H7 (cell line): ENCODE results near the gene ORAI3. TPM values are rescaled to one million over a fixed set of nuclear protein-coding genes. Genes with fewer than 3 reads are reported as not detected.

Experiments
- DNase-seq: peaks from one replicate; pipeline ENCODE4 v3.0.0; 2012
- H3K27me3 ChIP-seq: 2 replicates; pipeline ENCODE4 v1.6.0; 2011; ENCODE audit warnings: mild to moderate bottlenecking, low read length; ENCODE audit not compliant: control insufficient read depth, insufficient read depth
- H3K36me3 ChIP-seq: replicated peaks from 2 replicates; pipeline ENCODE4 v1.5.1; 2011; ENCODE audit warnings: low read length; ENCODE audit not compliant: control insufficient read depth, insufficient read depth
- H3K4me3 ChIP-seq: 2 replicates; pipeline ENCODE4 v1.5.1; 2011; ENCODE audit warnings: low read depth, mild to moderate bottlenecking, control low read depth, low read length, moderate library complexity; ENCODE audit not compliant: insufficient read depth
- total RNA-seq: library from RNA; depleted of rRNA; stranded (reverse); fragments of >200 nt; shearing (Covaris generic); gene quantifications from 2 replicates; pipeline ENCODE4 v1.2.3, GENCODE V29; 2014

The ORAI3 gene
- total RNA-seq, 1 experiment from 2014 or later = 18.4 TPM

DNA sequence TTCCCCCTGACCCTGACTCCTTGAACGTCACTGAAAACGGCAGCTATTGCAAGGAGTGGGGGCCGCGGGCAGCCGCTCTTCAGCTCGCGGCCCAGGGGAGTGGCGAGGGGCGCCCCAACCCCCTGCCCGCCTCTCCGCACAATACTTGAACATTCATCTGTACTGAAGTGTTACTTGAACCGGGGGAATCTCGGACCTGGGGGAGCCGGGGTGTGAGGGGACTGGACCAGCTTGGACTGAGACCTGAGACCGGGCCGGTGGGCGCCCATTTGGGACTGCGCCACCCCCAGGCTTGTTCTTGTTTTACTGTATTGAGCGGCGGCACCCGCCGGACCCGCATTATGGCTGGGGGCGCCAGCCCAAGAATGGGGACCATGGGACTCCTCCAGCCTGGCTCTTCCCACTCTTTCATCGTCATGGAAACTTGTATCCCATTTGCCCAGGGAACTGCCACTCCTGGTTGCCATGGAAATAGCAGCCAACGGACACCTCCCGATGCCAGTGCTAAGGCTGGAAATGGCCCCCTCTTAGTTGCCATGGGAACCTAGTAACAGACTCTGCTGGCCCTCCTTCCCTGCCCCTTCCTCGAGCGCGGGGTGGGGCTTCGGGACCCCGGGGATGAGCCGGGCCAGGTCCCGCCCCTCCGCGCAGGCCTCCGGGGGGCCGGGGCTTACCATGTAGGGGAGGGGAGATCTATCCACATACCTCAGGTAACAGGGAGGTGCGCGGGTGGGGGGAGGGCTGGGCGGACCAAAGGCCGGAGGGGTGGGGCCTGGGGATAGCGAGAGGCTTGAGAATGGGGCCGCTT, 805 bp upstream of the ORAI3 start:
- H3K36me3 ChIP-seq = peaks cover 8% of the 10 kb centered on the region
- peak overlapping the region; percentile 79 for H3K4me3 ChIP-seq
- peak; percentile 99 for DNase-seq
- H3K27me3 ChIP-seq = no peaks in the 10 kb centered on the region

DNA sequence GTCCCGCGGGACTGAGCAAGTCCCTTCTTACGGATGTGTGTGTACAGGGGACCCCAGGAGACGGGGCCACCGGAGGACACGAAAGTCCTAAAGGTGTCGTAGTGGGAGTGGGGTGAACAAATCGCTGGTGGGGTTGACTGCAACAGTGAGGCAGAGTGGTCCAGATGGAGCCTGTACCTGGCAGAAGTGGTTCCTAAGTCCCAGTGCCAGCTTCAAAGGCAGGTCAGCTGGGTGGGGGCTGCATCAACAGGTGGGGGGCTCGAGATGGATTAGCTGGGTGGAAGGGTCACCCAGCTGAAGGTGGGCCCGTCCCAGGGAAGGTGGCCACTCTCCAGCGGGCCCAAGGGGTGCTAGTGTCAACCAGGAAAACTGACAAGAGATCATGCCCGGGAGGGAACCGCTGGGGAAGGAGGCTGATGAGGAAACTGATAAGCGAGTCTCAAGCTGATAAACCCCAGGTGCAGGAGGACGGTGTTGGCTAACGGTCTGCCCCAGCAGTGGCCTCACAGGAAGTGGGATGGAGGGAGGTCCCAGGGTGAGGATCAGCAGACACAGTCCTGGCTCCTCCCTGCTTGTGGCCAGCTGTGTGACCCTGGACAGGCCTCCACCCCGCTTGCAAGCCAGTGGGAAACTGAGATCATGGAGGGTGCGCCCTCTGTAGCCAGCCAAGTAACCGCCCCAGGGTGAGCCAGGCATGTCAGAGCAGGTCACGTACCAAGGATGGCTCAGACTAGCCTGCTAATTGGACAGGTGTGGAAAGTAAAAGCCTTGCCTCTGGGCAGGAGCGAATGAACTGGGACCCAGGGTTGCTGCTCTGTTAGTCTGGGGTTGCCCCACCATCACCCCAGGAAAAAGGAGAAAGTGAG, 1.0 kb downstream of the ORAI3 start:
- Histone ChIP-seq H3K4me3 (peak overlapping the region; percentile 79), H3K36me3 (peaks cover 2% of the 10 kb centered on the region), H3K27me3 (no peaks in the 10 kb centered on the region)
- DNase-seq = no peak

DNA sequence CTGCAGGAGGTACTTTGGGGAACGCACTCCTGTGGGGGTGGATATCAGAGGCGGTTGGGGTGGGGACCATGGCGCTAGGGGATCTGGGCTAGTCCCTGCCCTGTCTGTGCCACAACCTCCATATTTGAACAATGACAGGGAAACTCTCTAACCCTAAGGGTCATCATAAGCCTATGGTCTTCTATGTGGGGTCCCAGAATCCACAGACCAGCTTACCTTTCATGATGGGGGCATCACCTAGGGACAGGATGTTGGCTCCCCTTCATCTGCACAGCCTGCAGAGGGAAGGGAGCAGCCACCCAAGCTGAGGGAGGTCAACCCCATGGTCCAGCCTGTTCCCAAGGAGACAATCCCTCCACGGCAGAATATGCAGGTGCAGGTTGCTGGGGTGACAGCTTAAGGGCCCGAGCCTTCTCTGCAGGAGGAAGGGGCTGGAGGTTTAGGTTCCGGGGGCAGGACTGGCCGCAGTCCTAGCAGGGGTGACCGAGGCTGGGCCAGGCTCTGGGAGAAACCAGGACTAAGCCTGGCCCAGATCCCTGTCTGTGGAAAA, 1.7 kb downstream of the ORAI3 start:
- no peaks in the 10 kb centered on the region; the same call in none of the 2 replicates for H3K36me3 ChIP-seq
- H3K27me3 ChIP-seq = no peaks in the 10 kb centered on the region
- no peak overlapping the region; the same call in 1 of the 2 replicates for H3K4me3 ChIP-seq
- no peak for DNase-seq

DNA sequence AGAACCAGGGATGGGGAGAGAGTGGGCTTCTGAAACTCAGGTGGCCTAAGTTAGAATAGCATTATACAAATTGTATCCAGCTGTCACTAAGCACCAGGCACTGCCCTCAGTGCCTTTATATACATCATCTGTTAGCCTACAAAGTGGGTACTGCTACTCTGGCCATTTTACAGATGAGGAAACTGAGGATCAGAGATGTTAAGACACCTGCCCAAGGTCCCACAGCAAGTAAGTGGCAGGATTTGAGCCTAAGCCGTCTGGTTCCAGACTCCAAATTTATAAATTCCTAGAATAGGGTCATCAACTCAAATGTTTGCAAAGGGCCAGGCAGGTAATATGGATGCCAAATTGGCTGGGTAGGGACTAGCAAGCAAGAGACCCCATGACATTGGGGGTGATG, 2.3 kb downstream of the ORAI3 start:
- H3K36me3 ChIP-seq = no peaks in the 10 kb centered on the region; the same call in none of the 2 replicates
- no peak overlapping the region for H3K4me3 ChIP-seq
- no peak for DNase-seq
- H3K27me3 ChIP-seq = no peaks in the 10 kb centered on the region

DNA sequence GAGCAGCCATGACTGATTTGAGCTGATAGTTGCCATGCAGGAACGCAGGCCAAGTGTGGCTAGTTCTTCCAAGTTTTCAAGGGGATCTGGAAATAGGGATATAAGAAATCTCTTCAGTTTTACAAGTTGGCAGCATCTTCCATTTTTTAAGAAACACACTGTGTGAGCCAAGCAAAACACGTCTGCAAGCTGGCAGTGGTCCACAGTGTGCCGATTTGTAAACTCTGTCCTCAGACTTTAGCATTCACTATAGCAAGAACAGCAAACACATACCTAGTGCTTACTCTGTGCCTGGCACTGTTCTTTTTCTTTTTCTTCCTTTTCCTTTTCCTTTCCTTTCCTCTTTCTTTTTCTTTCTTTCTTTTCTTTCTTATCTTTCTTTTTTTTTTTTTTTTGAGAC, 2.9 kb downstream of the ORAI3 start:
- Histone ChIP-seq H3K4me3 (no peak overlapping the region), H3K36me3 (no peaks in the 10 kb centered on the region; the same call in none of the 2 replicates), H3K27me3 (no peaks in the 10 kb centered on the region)
- no peak for DNase-seq

DNA sequence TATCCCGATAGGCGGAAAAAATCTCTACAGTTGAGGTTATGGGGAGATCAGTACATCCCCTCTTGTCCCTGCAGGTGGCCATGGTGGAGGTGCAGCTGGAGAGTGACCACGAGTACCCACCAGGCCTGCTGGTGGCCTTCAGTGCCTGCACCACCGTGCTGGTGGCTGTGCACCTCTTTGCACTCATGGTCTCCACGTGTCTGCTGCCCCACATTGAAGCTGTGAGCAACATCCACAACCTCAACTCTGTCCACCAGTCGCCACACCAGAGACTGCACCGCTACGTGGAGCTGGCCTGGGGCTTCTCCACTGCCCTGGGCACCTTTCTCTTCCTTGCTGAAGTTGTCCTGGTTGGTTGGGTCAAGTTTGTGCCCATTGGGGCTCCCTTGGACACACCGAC, 4.2 kb downstream of the ORAI3 start:
- Histone ChIP-seq H3K4me3 (no peak overlapping the region), H3K27me3 (no peaks in the 10 kb centered on the region), H3K36me3 (no peaks in the 10 kb centered on the region)
- no peak for DNase-seq

DNA sequence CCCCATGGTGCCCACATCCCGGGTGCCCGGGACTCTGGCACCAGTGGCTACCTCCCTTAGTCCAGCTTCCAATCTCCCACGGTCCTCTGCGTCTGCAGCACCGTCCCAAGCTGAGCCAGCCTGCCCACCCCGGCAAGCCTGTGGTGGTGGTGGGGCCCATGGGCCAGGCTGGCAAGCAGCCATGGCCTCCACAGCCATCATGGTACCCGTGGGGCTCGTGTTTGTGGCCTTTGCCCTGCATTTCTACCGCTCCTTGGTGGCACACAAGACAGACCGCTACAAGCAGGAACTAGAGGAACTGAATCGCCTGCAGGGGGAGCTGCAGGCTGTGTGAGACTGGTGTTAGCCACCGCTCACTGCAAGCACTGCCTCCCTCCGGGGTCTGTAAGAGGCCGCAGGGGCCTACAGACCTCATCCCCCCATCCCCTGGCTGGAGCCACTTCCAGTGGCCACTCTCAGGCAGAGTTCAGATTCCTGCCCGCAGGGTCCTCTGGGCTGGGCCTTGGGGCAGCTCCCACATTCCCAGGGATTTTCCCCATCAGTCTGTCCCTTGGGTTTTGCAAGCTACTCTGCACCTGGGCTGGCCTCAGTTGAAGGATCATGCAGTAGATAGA, 4.8 kb downstream of the ORAI3 start:
- Histone ChIP-seq H3K27me3 (no peaks in the 10 kb centered on the region), H3K36me3 (no peaks in the 10 kb centered on the region), H3K4me3 (no peak overlapping the region)
- peak; percentile 90 for DNase-seq

DNA sequence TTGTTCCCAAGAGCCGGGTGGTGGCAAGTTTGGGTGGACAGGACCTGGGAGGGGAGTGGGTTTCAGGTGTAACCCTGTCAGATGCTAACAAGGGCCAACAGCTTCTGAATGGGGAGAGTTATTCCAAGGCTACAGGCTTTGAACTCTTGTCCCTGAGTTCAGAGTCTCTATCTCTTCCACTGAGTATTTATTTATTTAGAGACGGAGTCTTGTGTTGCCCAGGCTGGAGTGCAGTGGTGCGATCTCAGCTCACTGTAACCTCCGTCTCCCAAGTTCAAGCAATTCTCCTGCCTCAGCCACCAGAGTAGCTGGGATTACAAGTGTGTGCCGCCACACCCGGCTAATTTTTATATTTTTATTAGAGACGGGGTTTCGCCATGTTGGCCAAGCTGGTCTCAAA, 6.1 kb downstream of the ORAI3 start:
- DNase-seq = no peak
- Histone ChIP-seq H3K27me3 (no peaks in the 10 kb centered on the region), H3K4me3 (no peak overlapping the region)

DNA sequence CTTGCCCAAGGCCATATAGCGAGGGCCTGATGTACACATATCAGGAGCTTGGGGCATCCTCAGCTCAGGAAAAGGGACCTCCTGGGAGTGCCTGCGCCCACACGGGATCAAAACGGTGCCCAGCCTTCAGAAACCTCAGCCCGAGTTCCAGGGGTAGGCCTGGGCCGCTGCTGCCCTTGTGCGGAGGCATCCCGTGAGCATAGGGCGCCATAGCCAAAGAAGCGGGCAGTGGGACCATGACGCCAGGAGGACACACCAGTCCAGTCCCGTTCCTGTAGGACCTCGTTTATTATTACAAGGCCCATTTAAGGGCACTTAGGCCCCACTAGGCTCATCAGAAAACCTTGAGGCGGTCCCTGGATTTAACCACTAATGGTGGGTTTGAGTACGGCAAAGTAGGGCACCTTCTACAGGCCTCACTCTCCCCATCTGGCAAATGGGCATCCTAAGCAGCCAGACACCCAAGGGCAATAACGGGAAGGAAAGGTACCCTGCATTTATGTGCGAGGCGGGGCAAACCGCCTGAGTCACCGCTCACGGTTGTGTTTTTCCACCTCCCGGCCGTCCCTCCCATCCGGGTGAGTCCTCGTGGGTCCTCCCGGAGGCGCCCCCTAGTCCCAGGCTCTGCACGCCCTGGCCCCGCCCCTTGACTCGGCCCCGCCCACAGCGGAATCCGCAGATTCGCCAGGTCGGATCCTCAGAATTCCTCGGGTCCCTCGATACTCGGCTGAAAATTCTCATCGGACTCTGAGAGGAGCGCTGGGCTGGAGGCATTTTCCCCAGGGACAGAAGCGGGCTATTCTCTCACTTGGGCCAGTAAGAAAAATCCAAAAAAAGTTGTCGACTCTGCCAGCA, 8.0 kb downstream of the ORAI3 start:
- Histone ChIP-seq H3K36me3 (peaks cover 24% of the 10 kb centered on the region), H3K27me3 (no peaks in the 10 kb centered on the region), H3K4me3 (peak overlapping the region; percentile 84)

More for the DNA sequence above, 6.1 kb downstream of the ORAI3 start:
- peaks cover 12% of the 10 kb centered on the region for H3K36me3 ChIP-seq

DNA sequence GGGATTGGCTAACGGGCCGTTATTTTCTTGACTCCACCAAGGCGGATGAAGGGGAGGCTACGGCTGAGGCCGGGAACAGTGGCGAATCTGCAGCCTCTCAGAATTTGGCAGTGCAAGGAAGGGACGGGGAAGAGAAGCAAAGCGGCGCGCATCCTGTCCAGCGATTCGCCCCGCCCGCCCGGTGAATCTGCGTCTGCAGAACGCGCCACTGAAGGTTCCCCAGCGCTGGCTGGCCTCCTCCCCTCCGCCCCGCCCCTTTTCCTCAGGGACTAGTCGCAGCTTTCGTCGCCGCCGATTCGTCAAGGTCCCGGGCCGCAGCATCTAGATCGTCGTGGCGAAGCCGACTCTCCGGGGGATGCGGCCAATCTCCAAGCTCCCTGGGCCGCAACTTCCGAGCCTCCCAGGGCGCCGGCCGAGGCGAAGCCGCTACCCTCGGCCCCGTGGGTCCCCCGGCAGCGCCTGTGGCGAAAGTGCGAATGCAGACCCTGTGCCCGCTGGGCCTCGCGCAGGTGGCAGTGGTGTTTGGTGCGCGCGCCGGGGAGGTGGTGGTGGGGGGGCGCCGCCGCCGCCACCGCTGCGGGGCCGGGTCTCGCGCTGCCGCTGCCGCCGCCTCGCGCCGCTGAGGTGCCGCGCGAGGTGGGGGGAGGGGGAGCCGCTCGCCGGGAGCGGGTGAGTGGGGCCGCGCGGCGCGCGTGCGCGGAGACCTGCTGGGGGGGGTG, 8.7 kb downstream of the ORAI3 start, which contains the start of gene SETD1A:
Gene SETD1A, plus strand, starts transcription at position 299 of the 719 bp plus-strand sequence. CDS start 978 bp downstream, outside the sequence.
- peak; percentile 98 for DNase-seq
- peak within 1 kb of the TSS; percentile 84 for H3K4me3 ChIP-seq
- H3K27me3 ChIP-seq = no peaks in the 10 kb centered on the region
- H3K36me3 ChIP-seq = peaks cover 27% of the 10 kb centered on the region

More for the DNA sequence above, 8.0 kb downstream of the ORAI3 start:
- DNase-seq = peak; percentile 97

DNA sequence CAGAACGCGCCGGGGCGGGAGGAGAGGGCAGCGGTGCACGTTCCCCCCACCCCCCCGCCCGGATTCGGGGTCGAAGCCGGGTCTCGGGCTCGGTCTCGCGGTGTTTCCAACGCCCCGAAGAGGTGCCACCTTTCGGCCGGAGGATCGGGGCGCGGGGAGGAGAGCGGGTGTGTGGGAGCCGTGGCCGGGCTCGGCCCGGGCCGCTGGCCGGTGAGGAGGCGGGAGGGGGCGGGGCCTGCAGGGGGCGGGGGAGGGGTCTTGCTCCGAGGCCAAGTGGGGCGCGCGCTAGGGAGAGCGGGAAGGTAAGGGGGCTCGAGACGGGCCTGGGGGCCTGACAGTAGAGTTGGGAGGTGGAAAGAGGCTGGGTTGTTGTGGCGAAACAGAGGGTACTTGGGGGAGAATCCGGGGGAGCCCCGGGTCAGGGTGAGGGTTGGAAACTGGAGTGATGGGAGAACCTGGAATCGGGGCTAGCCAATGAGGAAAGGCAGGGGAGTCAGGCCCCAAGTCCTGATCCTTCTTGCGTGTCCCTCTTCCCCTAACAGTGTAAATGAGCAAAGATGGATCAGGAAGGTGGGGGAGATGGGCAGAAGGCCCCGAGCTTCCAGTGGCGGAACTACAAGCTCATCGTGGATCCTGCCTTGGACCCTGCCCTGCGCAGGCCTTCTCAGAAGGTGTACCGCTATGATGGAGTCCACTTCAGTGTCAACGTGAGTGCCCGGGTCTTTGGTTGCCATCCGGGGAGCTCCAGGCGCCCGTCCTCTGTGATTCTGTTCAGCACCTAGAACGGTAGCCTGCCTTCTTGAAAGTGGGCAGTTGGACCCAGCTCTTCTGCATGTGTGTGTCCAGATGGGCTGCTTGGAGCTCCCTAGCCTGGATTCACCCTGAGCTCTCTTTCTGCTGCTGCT, 9.6 kb downstream of the ORAI3 start:
- Histone ChIP-seq H3K36me3 (peaks cover 32% of the 10 kb centered on the region), H3K4me3 (peak overlapping the region; percentile 84), H3K27me3 (no peaks in the 10 kb centered on the region)
- DNase-seq = peak; percentile 98

DNA sequence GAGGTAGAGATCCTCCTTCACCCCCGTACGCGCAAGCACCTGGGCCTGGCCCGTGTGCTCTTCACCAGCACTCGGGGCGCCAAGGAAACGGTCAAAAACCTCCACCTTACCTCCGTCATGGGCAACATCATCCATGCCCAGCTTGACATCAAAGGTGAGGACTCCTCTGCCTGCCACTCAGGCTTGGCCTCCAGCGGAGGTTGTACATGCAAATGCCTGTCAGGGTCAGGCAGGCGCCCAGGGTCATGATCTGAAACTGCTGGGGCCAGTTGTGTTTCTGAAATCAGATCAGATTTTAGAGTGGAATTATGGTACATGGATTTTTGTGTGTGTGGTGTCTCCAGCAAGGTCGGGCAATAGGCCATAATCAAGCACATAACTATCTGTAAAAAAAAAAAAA, 12.5 kb downstream of the ORAI3 start:
- DNase-seq = no peak
- Histone ChIP-seq H3K27me3 (no peaks in the 10 kb centered on the region), H3K4me3 (no peak overlapping the region), H3K36me3 (peaks cover 46% of the 10 kb centered on the region)
